Chondrocyte (in vitro differentiated cells): ENCODE measurements around the gene DAZAP1. TPM values are rescaled to one million over a fixed set of nuclear protein-coding genes. Genes with fewer than 3 reads are reported as not detected.
A peak's percentile ranks its signal among the peaks of the same experiment; 100 is the strongest.

ENCODE experiments used
- DNase-seq: peaks from one replicate; pipeline ENCODE4 v3.0.0; 2021; ENCODE audit warnings: mixed read lengths, low spot score
- H3K27ac Mint-ChIP-seq: one replicate; pipeline ENCODE4 v1.8.0; 2021; ENCODE audit warnings: mild to moderate bottlenecking, moderate library complexity, mixed read lengths; ENCODE audit not compliant: unreplicated experiment
- H3K27me3 Mint-ChIP-seq: 2 replicates; pipeline ENCODE4 v1.8.0; 2021; ENCODE audit warnings: low read depth, mixed read lengths
- H3K36me3 Mint-ChIP-seq: 2 replicates; pipeline ENCODE4 v1.8.0; 2021; ENCODE audit warnings: low read depth, mixed read lengths
- H3K4me1 Mint-ChIP-seq: 2 replicates; pipeline ENCODE4 v1.8.0; 2021; ENCODE audit warnings: low read depth, mild to moderate bottlenecking, mixed read lengths
- H3K4me3 Mint-ChIP-seq: one replicate; pipeline ENCODE4 v1.8.0; 2021; ENCODE audit warnings: mild to moderate bottlenecking, moderate library complexity, mixed read lengths; ENCODE audit not compliant: unreplicated experiment
- H3K9me3 Mint-ChIP-seq: 2 replicates; pipeline ENCODE4 v1.8.0; 2021; ENCODE audit warnings: low read depth, mixed read lengths
- CTCF ChIP-seq: fragments of 200-600 bp; sonication (generic); IDR thresholded peaks from 2 replicates; pipeline ENCODE4 v1.5.0; 2021; ENCODE audit warnings: antibody characterized with exemption, mild to moderate bottlenecking, moderate library complexity
- total RNA-seq: library from RNA; stranded (reverse); gene quantifications from 3 replicates; pipeline ENCODE4 v1.2.1, GENCODE V29; 2021

Gene DAZAP1
- total RNA-seq, 1 donor from 2014 or later: 88.0 TPM

GRCh38 chr19:1450735-1451731 is 43.6 kb downstream of the DAZAP1 start:
- H3K9me3 Mint-ChIP-seq: no peaks in the 10 kb centered on the region
- peaks cover 26% of the 10 kb centered on the region for H3K27me3 Mint-ChIP-seq
- H3K4me1 Mint-ChIP-seq: peaks cover 17% of the 10 kb centered on the region
- TF ChIP-seq CTCF: no peak
- no peak for DNase-seq
- H3K4me3 Mint-ChIP-seq: peak overlapping the region; percentile 15
- no peak overlapping the region for H3K27ac Mint-ChIP-seq
- peaks cover 2% of the 10 kb centered on the region for H3K36me3 Mint-ChIP-seq

GRCh38 chr19:1451916-1452801 is 44.8 kb downstream of the DAZAP1 start:
- no peak overlapping the region for H3K27ac Mint-ChIP-seq
- no peak overlapping the region for H3K4me3 Mint-ChIP-seq

GRCh38 chr19:1452802-1453524 is 45.6 kb downstream of the DAZAP1 start:
- H3K27me3 Mint-ChIP-seq: peaks cover 24% of the 10 kb centered on the region
- no peak overlapping the region for H3K27ac Mint-ChIP-seq
- peaks cover 17% of the 10 kb centered on the region for H3K4me1 Mint-ChIP-seq
- DNase-seq: no peak
- peaks cover 2% of the 10 kb centered on the region for H3K36me3 Mint-ChIP-seq
- TF ChIP-seq CTCF: no peak
- H3K9me3 Mint-ChIP-seq: no peaks in the 10 kb centered on the region
- H3K4me3 Mint-ChIP-seq: no peak overlapping the region

More at GRCh38 chr19:1451916-1452801, 44.8 kb downstream of the DAZAP1 start:
- no peak for DNase-seq
- Mint-ChIP-seq H3K9me3 (no peaks in the 10 kb centered on the region), H3K4me1 (peaks cover 17% of the 10 kb centered on the region), H3K27me3 (peaks cover 26% of the 10 kb centered on the region), H3K36me3 (peaks cover 2% of the 10 kb centered on the region)
- TF ChIP-seq CTCF: no peak

GRCh38 chr19:1453525-1454364 is 46.4 kb downstream of the DAZAP1 start:
- no peak overlapping the region for H3K27ac Mint-ChIP-seq
- peaks cover 16% of the 10 kb centered on the region for H3K4me1 Mint-ChIP-seq
- no peaks in the 10 kb centered on the region for H3K9me3 Mint-ChIP-seq
- TF ChIP-seq CTCF: peak; percentile 27
- no peak overlapping the region for H3K4me3 Mint-ChIP-seq
- peaks cover 24% of the 10 kb centered on the region for H3K27me3 Mint-ChIP-seq
- H3K36me3 Mint-ChIP-seq: peaks cover 2% of the 10 kb centered on the region
- no peak for DNase-seq
